ENCODE results near the gene SLC17A4.
"Not testable (repeated sequence)": the region's sequence is repeated elsewhere in the genome, so short reads cannot be mapped to it uniquely, and the experiment has no call there.

The SLC17A4 gene

DNA sequence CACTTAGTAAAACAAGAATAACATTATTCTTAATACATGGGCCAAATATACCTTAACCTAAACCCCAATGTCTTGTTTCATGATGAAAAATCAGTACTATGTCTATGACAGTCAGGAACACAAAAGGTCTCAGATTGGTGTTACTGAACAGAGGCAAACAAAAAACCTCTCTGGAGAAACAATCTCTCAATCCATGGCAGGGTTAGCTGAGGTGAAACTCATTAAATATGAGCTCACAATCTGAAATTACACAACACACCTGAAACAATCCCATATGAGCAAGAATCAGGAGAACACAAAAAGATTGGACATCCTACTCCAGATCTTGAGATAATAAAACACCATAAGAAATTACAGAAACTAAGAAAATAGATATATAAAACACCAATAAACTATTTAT, 6.5 kb upstream of the SLC17A4 start:
- no peaks in the 10 kb centered on the region for H3K36me3 ChIP-seq (replicated peaks; ENCODE audit: insufficient read depth, low read length)

DNA sequence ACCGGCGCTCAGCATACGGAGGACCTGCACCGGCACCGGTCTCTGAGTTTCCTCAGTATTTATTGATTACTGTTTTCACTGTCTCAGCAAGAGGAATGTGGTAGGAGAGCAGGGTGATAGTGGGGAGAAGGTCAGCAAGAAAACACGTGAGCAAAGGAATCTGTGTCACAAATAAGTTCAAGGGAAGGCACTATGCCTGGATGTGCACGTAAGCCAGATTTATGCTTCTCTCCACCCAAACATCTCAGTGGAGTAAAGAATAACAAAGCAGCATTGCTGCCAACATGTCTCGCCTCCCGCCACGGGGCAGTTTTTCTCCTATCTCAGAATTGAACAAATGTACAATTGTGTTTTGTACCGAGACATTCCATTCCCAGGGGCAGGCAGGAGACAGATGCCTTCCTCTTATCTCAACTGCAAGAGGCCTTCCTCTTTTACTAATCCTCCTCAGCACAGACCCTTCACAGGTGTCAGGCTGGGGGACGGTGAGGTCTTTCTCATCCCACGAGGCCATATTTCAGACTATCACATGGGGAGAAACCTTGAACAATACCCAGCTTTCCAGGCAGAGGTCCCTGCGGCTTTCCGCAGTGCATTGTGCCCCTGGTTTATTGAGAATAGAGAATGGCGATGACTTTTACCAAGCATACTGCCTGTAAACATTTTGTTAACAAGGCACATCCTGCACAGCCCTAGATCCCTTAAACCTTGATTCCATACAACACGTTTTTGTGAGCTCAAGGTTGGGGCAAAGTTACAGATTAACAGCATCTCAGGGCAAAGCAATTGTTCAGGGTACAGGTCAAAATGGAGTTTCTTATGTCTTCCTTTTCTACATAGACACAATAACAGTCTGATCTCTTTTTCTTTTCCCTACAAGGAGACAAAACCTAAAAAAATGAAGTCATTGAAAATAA, 5.7 kb upstream of the SLC17A4 start:
- not testable (repeated sequence) for DNase-seq; H3K9me2 ChIP-seq (replicated peaks; ENCODE audit: insufficient read depth, low read length); H3K9ac ChIP-seq (ENCODE audit: low read length); H3F3A ChIP-seq (ENCODE audit: insufficient read depth, low read length); H3K9me3 ChIP-seq (replicated peaks; ENCODE audit: insufficient read depth, low read length); H3K4me1 ChIP-seq (ENCODE audit: low read length); H3K27me3 ChIP-seq (replicated peaks; ENCODE audit: insufficient read depth, low read length); H3K4me2 ChIP-seq (ENCODE audit: low read depth, low read length); H3K4me3 ChIP-seq (ENCODE audit: low read length); H3K79me2 ChIP-seq (ENCODE audit: low read length); H2AFZ ChIP-seq (ENCODE audit: low read length); H4K20me1 ChIP-seq (ENCODE audit: insufficient read depth, low read length); H3K36me3 ChIP-seq (replicated peaks; ENCODE audit: insufficient read depth, low read length); H3K27ac ChIP-seq (ENCODE audit: low read length)

More for the DNA sequence above, 6.5 kb upstream of the SLC17A4 start:
- Histone ChIP-seq H2AFZ (ENCODE audit: low read length) (no peak overlapping the region), H3K9ac (ENCODE audit: low read length) (no peak overlapping the region), H3K9me2 (replicated peaks; ENCODE audit: insufficient read depth, low read length) (no peaks in the 10 kb centered on the region), H3K27ac (ENCODE audit: low read length) (no peak overlapping the region), H3K4me2 (ENCODE audit: low read depth, low read length) (no peak overlapping the region), H3K79me2 (ENCODE audit: low read length) (no peaks in the 10 kb centered on the region), H3K9me3 (replicated peaks; ENCODE audit: insufficient read depth, low read length) (no peaks in the 10 kb centered on the region), H3K27me3 (replicated peaks; ENCODE audit: insufficient read depth, low read length) (no peaks in the 10 kb centered on the region), H3F3A (ENCODE audit: insufficient read depth, low read length) (no peaks in the 10 kb centered on the region), H3K4me3 (ENCODE audit: low read length) (no peak overlapping the region), H3K4me1 (ENCODE audit: low read length) (no peaks in the 10 kb centered on the region), H4K20me1 (ENCODE audit: insufficient read depth, low read length) (no peaks in the 10 kb centered on the region)
- DNase-seq, result no peak
- TF ChIP-seq EZH2 (optimal IDR thresholded peaks at IDR 0.05; ENCODE audit: low read depth, low read length) (no peak), CTCF (IDR thresholded peaks at IDR 0.05; ENCODE audit: low read length) (no peak), EZH2phosphoT487 (IDR thresholded peaks at IDR 0.05; ENCODE audit: low read length) (no peak)

DNA sequence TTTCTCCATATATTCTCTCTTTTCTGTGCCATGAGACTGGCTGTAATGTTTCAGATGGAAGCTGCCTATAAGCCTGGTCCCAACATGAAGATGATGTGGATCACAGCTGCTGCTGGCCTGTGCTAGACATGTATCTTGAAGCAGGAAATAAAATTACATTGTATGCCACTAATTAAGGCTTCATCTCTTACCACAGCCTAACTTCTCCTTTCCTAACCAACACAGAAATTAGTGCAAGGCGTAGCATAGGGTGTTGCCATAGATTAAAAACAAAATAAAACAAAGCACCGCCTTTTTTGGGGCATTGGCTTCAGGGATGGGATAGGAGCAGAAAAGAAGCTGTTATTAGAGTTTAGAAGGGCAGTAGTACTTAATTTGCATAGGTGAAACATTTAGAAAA, 4.7 kb upstream of the SLC17A4 start:
- Histone ChIP-seq H3K4me2 (ENCODE audit: low read depth, low read length) (no peak overlapping the region), H3F3A (ENCODE audit: insufficient read depth, low read length) (no peaks in the 10 kb centered on the region), H3K27ac (ENCODE audit: low read length) (no peak overlapping the region), H3K79me2 (ENCODE audit: low read length) (no peaks in the 10 kb centered on the region), H3K4me1 (ENCODE audit: low read length) (no peaks in the 10 kb centered on the region), H3K27me3 (replicated peaks; ENCODE audit: insufficient read depth, low read length) (no peaks in the 10 kb centered on the region), H3K9me3 (replicated peaks; ENCODE audit: insufficient read depth, low read length) (no peaks in the 10 kb centered on the region), H3K9ac (ENCODE audit: low read length) (no peak overlapping the region), H2AFZ (ENCODE audit: low read length) (no peak overlapping the region), H4K20me1 (ENCODE audit: insufficient read depth, low read length) (no peaks in the 10 kb centered on the region), H3K4me3 (ENCODE audit: low read length) (no peak overlapping the region), H3K9me2 (replicated peaks; ENCODE audit: insufficient read depth, low read length) (no peaks in the 10 kb centered on the region), H3K36me3 (replicated peaks; ENCODE audit: insufficient read depth, low read length) (no peaks in the 10 kb centered on the region)
- TF ChIP-seq EZH2 (optimal IDR thresholded peaks at IDR 0.05; ENCODE audit: low read depth, low read length), result no peak
- no peak for TF ChIP-seq CTCF (IDR thresholded peaks at IDR 0.05; ENCODE audit: low read length)
- no peak for TF ChIP-seq EZH2phosphoT487 (IDR thresholded peaks at IDR 0.05; ENCODE audit: low read length)
- DNase-seq, result no peak

- Histone ChIP-seq H3K27ac (ENCODE audit: low read length) (no peak overlapping the region), H3K4me2 (ENCODE audit: low read depth, low read length) (no peak overlapping the region), H4K20me1 (ENCODE audit: insufficient read depth, low read length) (no peaks in the 10 kb centered on the region), H2AFZ (ENCODE audit: low read length) (no peak overlapping the region), H3F3A (ENCODE audit: insufficient read depth, low read length) (no peaks in the 10 kb centered on the region), H3K4me3 (ENCODE audit: low read length) (no peak overlapping the region), H3K9ac (ENCODE audit: low read length) (no peak overlapping the region), H3K4me1 (ENCODE audit: low read length) (no peaks in the 10 kb centered on the region), H3K79me2 (ENCODE audit: low read length) (no peaks in the 10 kb centered on the region), H3K27me3 (replicated peaks; ENCODE audit: insufficient read depth, low read length) (no peaks in the 10 kb centered on the region), H3K36me3 (replicated peaks; ENCODE audit: insufficient read depth, low read length) (no peaks in the 10 kb centered on the region), H3K9me3 (replicated peaks; ENCODE audit: insufficient read depth, low read length) (no peaks in the 10 kb centered on the region), H3K9me2 (replicated peaks; ENCODE audit: insufficient read depth, low read length) (no peaks in the 10 kb centered on the region)
- TF ChIP-seq EZH2 (optimal IDR thresholded peaks at IDR 0.05; ENCODE audit: low read depth, low read length) (no peak), CTCF (IDR thresholded peaks at IDR 0.05; ENCODE audit: low read length) (no peak)
- no peak for DNase-seq
Observed at GRCh38 chr6:25750906-25751305, 3.6 kb upstream of the SLC17A4 start.

Measured in MM.1S (cell line).